Esophagus squamous epithelium (tissue), 4 donors: Measurements from ENCODE around the gene FRYL.
"Not testable (repeated sequence)": the region's sequence is repeated elsewhere in the genome, so short reads cannot be mapped to it uniquely, and the experiment has no call there.

Source experiments
- CTCF ChIP-seq, 6 experiments: fragments of 450-650 bp in 4 of 6; fragments of 200-600 bp in 2 of 6; sonication (generic) in 2 of 6; IDR thresholded peaks; one replicate each; pipeline ENCODE4 v1.5.1; 2016 to 2019; ENCODE audit warnings: antibody characterized with exemption in 6 of 6, mild to moderate bottlenecking in 4 of 6, moderate library complexity in 4 of 6
- POLR2A ChIP-seq, 4 donors: fragments of 450-650 bp; IDR thresholded peaks; one replicate each; pipeline ENCODE4 v1.6.1; 2017; ENCODE audit warnings: antibody characterized with exemption in 4 of 4, mild to moderate bottlenecking in 4 of 4, moderate library complexity in 3 of 4

DNA sequence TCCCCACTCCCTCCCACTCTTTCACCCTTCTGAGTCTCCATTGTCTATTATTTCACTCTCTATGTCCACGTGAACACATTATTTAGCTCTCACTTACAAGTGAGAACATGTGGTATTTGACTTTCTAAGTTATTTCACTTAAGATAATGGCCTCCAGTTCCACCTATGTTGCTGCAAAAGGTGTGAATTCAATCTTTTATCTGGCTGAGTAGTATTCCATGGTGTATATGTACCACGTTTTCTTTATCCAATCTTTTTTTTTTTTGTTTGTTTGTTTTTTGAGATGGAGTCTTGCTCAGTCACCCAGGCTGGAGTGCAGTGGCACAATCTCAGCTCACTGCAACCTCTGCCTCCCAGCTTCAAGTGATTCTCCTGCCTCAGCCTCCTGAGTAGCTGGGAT, 20.1 kb upstream of the FRYL start:
- not testable (repeated sequence) for TF ChIP-seq CTCF, POLR2A (IDR thresholded peaks at IDR 0.05)
